Renal pelvis (tissue), 4 donors: ENCODE measurements around the gene CYS1. TPM values are rescaled to one million over a fixed set of nuclear protein-coding genes. Genes with fewer than 3 reads are reported as not detected.
"Not testable (repeated sequence)": the region's sequence is repeated elsewhere in the genome, so short reads cannot be mapped to it uniquely, and the experiment has no call there.

Experiments used
- DNase-seq: peaks from one replicate; pipeline ENCODE4 v3.0.0-alpha.2; 2013
- polyA plus RNA-seq, 3 donors: library from polyadenylated mRNA; unstranded; fragments of 120-200 nt; gene quantifications; one replicate each; pipeline ENCODE4 v1.2.1, GENCODE V29; 2013; ENCODE audit not compliant: insufficient read length in 3 of 3

Gene CYS1
- polyA plus RNA-seq, 3 donors: 111 to 118 (median 116) TPM

DNA sequence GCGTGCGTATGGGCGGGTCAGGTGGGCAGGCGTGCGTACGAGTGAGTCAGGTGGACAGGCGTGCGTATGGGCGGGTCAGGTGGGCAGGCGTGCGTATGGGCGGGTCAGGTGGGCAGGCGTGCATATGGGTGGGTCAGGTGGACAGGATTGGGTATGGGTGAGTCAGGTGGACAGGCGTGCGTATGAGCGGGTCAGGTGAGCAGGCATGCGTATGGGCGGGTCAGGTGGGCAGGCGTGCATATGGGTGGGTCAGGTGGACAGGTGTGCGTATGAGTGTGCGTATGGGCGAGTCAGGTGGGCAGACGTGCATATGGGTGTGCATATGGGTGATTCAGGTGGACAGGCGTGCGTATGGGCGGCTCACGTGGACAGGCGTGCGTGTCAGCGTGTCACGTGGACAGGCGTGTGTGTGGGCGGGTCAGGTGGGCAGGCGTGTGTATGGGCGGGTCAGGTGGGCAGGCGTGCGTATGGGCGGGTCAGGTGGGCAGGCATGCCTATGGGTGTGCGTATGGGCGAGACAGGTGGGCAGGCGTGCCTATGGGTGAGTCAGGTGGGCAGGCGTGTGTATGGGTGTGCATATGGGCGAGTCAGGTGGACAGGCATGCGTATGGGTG lies 64.7 kb downstream of the CYS1 start:
- DNase-seq: not testable (repeated sequence)

GRCh38 chr2:10014418-10015190 lies 65.6 kb downstream of the CYS1 start:
- DNase-seq: no peak

DNA sequence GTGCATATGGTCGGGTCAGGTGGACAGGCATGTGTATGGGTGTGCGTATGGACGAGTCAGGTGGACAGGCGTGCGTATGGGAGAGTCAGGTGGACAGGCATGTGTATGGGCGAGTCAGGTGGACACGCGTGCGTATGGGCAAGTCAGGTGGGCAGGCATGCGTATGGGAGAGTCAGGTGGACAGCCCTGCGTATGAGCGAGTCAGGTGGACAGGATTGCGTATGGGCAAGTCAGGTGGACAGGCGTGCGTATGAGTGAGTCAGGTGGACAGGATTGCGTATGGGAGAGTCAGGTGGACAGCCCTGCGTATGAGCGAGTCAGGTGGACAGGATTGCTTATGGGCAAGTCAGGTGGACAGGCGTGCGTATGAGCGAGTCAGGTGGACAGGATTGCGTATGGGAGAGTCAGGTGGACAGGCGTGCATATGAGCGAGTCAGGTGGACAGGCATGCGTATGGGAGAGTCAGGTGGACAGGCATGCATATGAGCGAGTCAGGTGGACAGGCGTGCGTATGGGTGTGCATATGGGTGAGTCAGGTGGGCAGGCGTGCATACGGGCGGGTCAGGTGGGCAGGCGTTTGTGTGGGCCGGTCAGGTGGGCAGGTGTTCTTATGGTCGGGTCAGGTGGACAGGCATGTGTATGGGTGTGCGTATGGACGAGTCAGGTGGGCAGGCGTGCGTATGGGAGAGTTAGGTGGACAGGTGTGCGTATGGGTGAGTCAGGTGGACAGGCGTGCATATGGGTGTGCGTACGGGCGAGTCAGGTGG lies 66.4 kb downstream of the CYS1 start:
- DNase-seq: not testable (repeated sequence)

DNA sequence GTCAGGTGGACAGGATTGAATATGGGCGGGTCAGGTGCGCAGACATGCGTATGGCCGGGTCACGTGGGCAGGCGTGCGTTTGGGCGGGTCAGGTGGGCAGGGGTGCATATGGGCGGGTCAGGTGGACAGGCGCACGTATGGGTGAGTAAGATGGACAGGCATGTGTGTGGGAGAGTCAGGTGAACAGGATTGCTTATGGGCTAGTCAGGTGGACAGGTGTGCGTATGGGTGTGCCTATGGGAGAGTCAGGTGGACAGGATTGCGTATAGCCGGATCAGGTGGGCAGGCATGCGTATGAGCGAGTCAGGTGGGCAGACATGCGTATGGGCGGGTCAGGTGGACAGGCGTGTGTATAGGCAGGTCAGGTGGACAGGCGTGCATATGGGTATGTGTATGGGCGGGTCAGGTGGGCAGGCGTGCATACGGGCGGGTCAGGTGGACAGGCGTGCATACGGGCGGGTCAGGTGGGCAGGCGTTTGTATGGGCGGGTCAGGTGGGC lies 67.2 kb downstream of the CYS1 start:
- DNase-seq: no peak

DNA sequence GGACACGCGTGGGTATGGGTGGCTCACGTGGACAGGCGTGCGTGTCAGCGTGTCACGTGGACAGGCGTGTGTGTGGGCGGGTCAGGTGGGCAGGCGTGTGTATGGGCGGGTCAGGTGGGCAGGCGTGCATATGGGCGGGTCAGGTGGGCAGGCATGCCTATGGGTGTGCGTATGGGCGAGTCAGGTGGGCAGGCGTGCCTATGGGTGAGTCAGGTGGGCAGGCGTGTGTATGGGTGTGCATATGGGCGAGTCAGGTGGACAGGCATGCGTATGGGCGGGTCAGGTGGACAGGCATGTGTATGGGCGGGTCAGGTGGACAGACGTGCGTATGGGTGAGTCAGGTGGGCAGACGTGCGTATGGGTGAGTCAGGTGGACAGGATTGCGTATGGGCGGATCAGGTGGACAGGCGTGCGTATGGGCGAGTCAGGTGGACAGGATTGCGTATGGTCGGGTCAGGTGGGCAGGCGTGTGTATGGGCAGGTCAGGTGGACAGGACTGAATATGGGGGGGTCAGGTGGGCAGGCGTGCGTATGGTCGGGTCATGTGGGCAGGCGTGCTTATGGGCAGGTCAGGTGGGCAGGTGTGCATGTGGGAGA lies 67.7 kb downstream of the CYS1 start:
- not testable (repeated sequence) for DNase-seq

DNA sequence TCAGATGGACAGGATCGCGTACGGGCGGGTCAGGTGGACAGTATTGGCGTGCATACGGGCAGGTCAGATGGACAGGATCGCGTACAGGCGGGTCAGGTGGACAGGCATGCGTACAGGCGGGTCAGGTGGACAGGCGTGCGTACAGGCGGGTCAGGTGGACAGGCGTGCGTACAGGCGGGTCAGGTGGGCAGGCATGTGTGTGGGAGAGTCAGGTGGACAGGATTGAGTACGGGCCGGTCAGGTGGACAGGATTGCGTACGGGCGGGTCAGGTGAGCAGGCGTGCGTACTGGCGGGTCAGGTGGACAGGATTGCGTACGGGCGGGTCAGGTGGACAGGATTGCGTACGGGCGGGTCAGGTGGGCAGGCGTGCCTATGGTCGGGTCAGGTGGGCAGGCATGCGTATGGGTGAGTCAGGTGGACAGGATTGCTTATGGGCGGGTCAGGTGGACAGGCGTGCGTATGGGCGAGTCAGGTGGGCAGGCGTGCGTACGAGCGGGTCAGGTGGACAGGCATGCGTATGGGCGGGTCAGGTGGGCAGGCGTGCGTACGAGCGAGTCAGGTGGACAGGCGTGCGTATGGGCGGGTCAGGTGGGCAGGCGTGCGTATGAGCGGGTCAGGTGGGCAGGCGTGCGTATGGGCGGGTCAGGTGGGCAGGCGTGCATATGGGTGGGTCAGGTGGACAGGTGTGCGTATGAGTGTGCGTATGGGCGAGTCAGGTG lies 68.4 kb downstream of the CYS1 start:
- DNase-seq: not testable (repeated sequence)

- DNase-seq: not testable (repeated sequence)
Observed at GRCh38 chr2:10010861-10011605, 69.2 kb downstream of the CYS1 start.

GRCh38 chr2:10009811-10010781 lies 70.1 kb downstream of the CYS1 start:
- DNase-seq: no peak

DNA sequence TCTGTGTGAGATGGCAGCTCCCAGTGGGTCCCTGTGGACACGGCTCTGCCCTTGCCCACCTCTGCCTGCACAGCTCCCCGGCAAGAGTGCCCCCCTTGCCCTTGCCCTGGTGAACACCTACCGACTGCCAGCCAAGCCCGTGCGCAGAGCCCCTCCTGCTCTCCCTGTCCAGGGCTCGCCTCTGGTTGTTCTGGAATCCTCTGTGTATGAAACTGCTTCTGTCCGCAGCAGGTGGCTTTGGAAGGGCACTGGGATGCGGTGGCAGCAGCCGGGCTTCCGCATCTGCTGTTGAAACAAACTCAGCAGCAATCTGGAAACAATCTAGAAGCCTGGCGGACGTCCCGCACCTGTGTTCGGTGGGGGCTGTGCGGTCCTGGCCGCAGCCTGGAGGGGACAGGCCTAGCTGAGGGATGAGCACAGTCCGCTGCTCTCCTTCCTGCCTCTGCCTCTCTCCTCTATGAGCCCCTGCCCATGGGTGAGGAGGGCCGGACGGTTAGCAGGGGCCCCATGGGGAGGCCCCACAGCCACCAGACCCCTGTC lies 70.9 kb downstream of the CYS1 start:
- no peak for DNase-seq

DNA sequence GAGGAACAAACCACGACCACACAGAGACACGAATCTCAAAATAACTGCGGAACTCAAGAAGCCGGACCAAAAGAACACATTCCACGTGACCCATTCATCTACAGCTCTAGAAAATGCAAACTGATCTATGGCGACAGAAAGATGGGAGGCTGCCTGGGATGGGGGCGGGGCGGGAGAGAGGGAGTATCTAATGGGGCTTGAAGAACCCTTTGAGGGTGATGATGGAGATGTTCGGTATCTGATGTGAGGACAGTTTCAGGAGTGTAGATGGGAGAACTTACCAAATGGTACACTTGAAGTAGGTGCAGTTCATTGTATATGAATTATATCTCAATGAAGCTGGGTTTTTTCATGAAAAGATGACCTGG lies 71.4 kb downstream of the CYS1 start:
- DNase-seq: no peak

GRCh38 chr2:10007921-10008808 lies 72.0 kb downstream of the CYS1 start:
- no peak for DNase-seq

DNA sequence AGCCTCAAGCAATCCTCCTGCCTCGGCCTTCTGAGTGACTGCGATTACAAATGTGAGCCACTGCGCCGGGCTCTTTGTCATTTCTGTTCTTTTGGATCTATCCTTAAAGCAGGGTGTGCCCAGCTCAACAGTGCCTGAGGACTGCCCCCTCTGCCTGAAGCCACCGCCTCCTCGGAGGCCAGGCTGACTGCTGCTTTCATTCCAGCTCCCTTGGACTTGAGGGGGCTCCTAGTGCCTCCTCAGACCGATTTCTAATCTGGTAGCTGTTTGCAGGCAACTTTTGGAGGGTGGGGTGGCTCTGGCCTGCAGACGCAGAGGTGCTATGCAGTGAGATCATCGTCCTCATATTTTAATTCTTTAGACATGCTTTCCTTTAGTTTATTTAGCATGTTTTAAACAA lies 72.8 kb downstream of the CYS1 start:
- DNase-seq: no peak

Other genes starting within 250 kb of the CYS1 start
- gene TAF1B, start 236.9 kb downstream of the CYS1 start, polyA plus RNA-seq: 10 to 100 TPM; 23.3 to 30.4 (median 25.6) TPM
- gene GRHL1, start 128.7 kb downstream of the CYS1 start, polyA plus RNA-seq: 1 to 10 TPM; 5.1 to 6.8 (median 6.0) TPM
- gene KLF11, start 36.9 kb downstream of the CYS1 start, polyA plus RNA-seq: 10 to 100 TPM; 21.6 to 24.6 (median 23.5) TPM
- gene RRM2, start 42.3 kb upstream of the CYS1 start, polyA plus RNA-seq: 10 to 100 TPM; 55.9 to 62.1 (median 57.5) TPM
- 10 to 100 TPM; 28.0 to 31.3 (median 31.2) TPM for gene HPCAL1, start 222.5 kb upstream of the CYS1 start, polyA plus RNA-seq